Measurements from ENCODE around the gene KRT6C.

The KRT6C gene

DNA sequence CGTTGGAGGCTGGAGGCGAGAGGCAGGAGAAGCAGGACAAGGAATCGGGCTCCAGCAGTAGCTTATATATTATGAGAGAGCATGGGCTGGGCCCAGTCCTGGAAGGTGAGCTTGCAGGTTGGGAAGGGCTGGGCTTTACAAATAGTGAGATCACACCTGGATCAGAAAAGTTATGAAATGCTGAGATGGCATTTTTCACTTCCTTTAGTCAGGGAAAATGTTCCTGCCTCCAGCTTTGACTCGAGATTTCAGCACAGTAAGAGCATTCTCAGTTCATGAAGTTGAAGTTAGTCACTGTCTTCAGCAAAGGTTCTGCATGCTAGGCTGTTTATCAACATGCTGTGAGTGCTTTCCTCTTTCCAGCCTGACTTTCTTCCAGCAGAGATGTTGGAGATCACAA lies at the start of gene KRT6C:
Gene KRT6C, minus strand, starts transcription at position 38 of the 400 bp plus-strand sequence. CDS start 68 bp downstream, outside the sequence.
- H3K9ac ChIP-seq (ENCODE audit: low read length), result no peak within 1 kb of the TSS
- H3K27me3 ChIP-seq (ENCODE audit: control insufficient read depth, insufficient read depth, low read length), result no peaks in the 10 kb centered on the region
- H3K4me1 ChIP-seq (ENCODE audit: control insufficient read depth, insufficient read depth, low read length), result no peaks in the 10 kb centered on the region
- no peaks in the 10 kb centered on the region for H3K9me3 ChIP-seq (ENCODE audit: control insufficient read depth, low read length)
- no peak within 1 kb of the TSS for H3K4me3 ChIP-seq (ENCODE audit: low read length)
- H3K36me3 ChIP-seq (ENCODE audit: control insufficient read depth, insufficient read depth, low read length), result no peaks in the 10 kb centered on the region

DNA sequence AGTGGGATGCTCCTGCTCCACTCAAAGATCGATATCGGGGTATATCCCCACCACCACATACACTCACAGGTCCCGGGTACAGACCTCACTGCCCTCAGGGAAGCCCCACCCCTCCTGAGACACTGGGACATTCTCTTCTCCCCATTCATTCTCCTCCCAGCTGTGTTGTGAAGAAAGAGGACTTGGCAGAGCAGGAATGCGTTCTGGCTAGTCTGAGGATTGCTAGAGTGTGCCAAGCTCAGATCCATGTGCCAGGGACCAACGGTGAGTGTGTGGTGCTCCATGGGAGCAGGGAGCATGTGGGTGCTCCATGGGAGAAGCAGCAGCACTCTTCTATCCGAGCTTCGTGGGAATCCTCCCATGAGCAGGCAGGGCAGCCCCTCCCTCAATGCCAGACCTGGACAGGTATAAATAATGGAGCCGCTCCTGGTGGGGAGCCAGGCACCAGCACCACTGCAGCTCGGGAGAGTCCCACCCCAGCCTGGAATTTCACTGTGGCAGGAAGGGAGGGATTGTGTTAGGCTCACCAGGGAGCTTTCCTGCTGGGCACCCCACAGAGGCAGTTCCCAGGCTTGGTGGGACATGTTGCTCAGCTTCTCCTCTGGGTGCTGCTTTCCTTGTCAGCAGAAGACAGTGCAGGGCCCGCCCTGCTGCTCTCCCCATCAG lies 48.9 kb upstream of the KRT6C start:
- H3K36me3 ChIP-seq (ENCODE audit: control insufficient read depth, insufficient read depth, low read length), result no peaks in the 10 kb centered on the region
- no peaks in the 10 kb centered on the region for H3K9me3 ChIP-seq (ENCODE audit: control insufficient read depth, low read length)
- H3K27me3 ChIP-seq (ENCODE audit: control insufficient read depth, insufficient read depth, low read length), result peaks cover 14% of the 10 kb centered on the region
- H3K4me1 ChIP-seq (ENCODE audit: control insufficient read depth, insufficient read depth, low read length), result peaks cover 19% of the 10 kb centered on the region
- no peak overlapping the region for H3K9ac ChIP-seq (ENCODE audit: low read length)
- H3K4me3 ChIP-seq (ENCODE audit: low read length), result no peak overlapping the region

DNA sequence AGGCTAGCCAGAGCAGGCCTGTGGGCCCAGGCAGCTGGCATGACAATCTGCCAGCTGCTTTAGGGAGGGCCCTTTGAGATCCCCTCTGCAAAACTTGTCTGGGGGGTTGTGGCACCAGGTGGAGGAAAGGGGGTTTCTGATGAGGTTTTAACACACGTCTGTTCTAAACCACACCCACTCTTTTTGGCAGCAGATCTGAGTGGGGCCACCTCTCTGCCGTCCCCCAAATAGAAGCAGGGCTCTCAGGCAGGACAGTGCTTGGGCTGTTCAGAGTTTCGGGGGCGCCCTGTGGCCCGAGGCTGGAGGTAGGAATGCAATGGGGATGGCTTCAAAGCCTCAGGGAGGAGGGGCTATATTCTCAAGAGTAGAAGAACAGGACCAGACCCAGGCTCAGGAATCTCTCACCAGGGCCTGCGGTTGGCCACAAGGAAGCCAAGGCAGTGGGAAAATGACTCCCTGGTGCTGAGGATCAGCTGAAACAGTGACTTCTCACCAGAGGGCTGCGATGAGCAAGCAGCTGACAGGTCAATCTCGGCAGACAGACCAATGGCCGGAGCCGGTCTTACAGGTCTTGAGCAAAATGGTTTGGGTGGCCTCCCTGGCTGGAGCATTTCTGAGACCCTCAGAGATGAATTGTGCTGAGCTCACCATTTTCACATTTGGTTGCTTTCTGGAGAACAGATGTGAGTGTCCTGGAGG lies 48.1 kb upstream of the KRT6C start:
- Histone ChIP-seq H3K27me3 (ENCODE audit: control insufficient read depth, insufficient read depth, low read length) (peaks cover 14% of the 10 kb centered on the region), H3K4me1 (ENCODE audit: control insufficient read depth, insufficient read depth, low read length) (peaks cover 19% of the 10 kb centered on the region), H3K4me3 (ENCODE audit: low read length) (no peak overlapping the region), H3K9ac (ENCODE audit: low read length) (no peak overlapping the region), H3K9me3 (ENCODE audit: control insufficient read depth, low read length) (no peaks in the 10 kb centered on the region), H3K36me3 (ENCODE audit: control insufficient read depth, insufficient read depth, low read length) (no peaks in the 10 kb centered on the region)

DNA sequence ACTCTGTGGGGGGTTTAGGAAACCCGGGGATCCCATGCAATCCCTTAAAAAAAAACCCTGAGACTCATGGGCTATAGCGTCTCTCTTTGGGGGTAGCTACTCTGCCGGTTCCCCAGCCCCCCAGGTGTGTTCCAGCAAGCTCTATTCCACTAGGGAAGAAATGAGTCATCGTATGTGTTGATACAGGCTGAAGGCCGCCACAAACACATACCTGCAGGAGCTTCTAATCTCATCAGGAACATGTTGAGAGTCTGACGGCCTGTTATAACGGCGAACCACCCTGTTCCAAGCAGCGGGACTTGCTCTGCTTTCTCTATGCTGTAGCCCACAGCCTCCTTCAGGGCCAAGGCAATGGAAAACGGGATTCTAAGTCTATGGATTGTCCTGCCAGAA lies 47.6 kb upstream of the KRT6C start:
- Histone ChIP-seq H3K4me1 (ENCODE audit: control insufficient read depth, insufficient read depth, low read length) (peaks cover 19% of the 10 kb centered on the region), H3K27me3 (ENCODE audit: control insufficient read depth, insufficient read depth, low read length) (peaks cover 14% of the 10 kb centered on the region), H3K36me3 (ENCODE audit: control insufficient read depth, insufficient read depth, low read length) (no peaks in the 10 kb centered on the region), H3K4me3 (ENCODE audit: low read length) (no peak overlapping the region), H3K9ac (ENCODE audit: low read length) (no peak overlapping the region), H3K9me3 (ENCODE audit: control insufficient read depth, low read length) (no peaks in the 10 kb centered on the region)

DNA sequence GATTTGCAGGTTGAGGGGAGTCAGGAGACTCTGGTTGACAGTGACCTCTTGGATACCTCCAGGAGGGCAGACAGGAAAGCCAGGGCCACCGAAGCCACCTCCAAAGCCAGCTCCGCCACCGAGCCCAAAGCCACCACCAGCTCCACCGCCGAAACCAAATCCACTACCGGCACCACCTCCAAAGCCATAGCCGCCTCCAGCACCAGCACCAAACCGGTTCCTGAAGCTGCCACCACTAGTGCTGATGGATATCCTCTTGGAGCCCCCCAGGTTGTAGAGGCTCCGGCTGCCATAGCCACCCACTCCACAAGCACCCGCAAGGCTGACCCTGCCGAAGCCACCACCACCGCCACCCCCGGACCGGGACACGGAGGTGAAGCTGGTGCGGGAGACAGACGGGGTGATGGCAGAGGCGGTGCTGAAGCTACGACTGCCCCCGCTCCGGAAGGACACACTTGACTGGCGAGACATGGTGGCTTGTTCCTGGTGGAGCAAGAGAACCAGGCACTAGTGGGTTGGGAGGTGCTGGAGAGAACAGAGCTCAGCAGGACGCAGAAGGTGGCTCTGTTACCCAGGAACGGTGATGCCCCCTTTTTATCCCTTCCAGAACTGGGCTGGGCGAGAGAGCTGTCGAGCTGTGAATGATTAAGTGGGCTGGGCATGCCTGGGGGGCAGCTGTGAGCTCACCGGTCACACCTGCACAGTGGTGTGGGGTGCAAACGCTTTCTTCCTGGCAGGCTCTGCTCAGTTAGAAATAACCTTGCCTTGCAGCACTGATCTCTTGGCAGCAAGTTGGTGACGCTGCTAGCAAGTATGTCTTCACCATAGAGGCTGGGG lies 46.4 kb upstream of the KRT6C start, which contains the start of gene KRT5:
Gene KRT5, minus strand, starts transcription at position 569 of the 837 bp plus-strand sequence. Its CDS starts 98 bp downstream, at position 471.
- peaks cover 17% of the 10 kb centered on the region for H3K27me3 ChIP-seq (ENCODE audit: control insufficient read depth, insufficient read depth, low read length)
- no peak within 1 kb of the TSS for H3K4me3 ChIP-seq (ENCODE audit: low read length)
- no peaks in the 10 kb centered on the region for H3K9me3 ChIP-seq (ENCODE audit: control insufficient read depth, low read length)
- no peaks in the 10 kb centered on the region for H3K36me3 ChIP-seq (ENCODE audit: control insufficient read depth, insufficient read depth, low read length)
- peaks cover 19% of the 10 kb centered on the region for H3K4me1 ChIP-seq (ENCODE audit: control insufficient read depth, insufficient read depth, low read length)
- no peak within 1 kb of the TSS for H3K9ac ChIP-seq (ENCODE audit: low read length)

DNA sequence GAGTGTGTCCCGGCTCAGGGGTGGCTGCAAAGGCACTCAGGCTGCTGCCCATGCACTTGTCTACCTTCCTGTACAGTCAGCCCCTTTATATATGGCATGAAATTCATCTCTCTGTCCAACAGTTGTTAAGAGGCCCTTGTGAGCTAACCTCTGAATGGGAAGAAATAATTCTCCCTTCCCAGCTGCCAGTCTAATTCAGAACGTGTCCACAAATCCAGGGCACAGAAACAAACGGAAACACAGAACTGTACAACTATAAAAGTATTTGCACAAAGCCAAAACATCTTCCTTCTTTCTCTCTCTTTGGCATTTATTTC lies 45.7 kb upstream of the KRT6C start:
- Histone ChIP-seq H3K36me3 (ENCODE audit: control insufficient read depth, insufficient read depth, low read length) (no peaks in the 10 kb centered on the region), H3K27me3 (ENCODE audit: control insufficient read depth, insufficient read depth, low read length) (peaks cover 17% of the 10 kb centered on the region), H3K4me3 (ENCODE audit: low read length) (no peak overlapping the region), H3K9me3 (ENCODE audit: control insufficient read depth, low read length) (no peaks in the 10 kb centered on the region), H3K4me1 (ENCODE audit: control insufficient read depth, insufficient read depth, low read length) (peaks cover 19% of the 10 kb centered on the region), H3K9ac (ENCODE audit: low read length) (no peak overlapping the region)

DNA sequence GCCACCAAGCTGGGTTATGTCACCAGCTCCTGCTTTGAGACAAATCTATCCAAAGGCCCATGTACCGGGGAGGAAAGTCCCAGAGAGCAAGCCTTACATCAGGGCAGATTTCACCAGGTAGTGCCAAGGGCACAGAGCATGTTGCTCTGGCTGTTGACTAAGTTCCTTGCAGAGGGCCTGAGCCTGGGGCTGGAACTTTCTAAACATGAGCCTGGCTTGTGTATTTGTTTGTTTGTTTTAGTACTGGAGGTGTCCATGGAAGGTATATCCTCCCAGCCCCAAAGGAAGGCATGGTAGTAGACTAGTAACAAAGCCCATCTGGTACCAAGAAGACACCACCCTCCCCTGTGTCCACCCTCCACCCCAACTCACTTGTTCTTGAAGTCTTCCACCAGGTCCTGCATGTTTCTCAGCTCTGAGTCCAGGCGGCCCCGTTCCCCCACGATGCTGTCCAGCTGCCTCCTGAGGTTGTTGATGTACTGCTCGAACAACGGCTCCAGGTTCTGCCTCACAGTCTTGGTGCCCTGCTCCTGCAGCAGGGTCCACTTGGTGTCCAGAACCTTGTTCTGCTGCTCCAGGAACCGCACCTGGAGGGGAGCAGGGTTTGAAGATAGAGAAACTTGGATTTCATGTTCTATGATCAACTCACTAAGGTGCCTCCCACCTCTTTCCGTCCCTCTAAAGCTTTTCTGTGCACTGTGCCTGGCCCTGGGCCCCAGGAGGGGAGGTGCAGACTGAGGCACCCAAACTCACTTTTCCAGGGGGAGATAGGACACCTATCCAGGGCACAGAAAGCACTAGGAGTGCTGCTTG lies 45.2 kb upstream of the KRT6C start:
- Histone ChIP-seq H3K9me3 (ENCODE audit: control insufficient read depth, low read length) (no peaks in the 10 kb centered on the region), H3K4me3 (ENCODE audit: low read length) (no peak overlapping the region), H3K27me3 (ENCODE audit: control insufficient read depth, insufficient read depth, low read length) (peaks cover 17% of the 10 kb centered on the region), H3K9ac (ENCODE audit: low read length) (no peak overlapping the region), H3K36me3 (ENCODE audit: control insufficient read depth, insufficient read depth, low read length) (no peaks in the 10 kb centered on the region), H3K4me1 (ENCODE audit: control insufficient read depth, insufficient read depth, low read length) (peaks cover 19% of the 10 kb centered on the region)

DNA sequence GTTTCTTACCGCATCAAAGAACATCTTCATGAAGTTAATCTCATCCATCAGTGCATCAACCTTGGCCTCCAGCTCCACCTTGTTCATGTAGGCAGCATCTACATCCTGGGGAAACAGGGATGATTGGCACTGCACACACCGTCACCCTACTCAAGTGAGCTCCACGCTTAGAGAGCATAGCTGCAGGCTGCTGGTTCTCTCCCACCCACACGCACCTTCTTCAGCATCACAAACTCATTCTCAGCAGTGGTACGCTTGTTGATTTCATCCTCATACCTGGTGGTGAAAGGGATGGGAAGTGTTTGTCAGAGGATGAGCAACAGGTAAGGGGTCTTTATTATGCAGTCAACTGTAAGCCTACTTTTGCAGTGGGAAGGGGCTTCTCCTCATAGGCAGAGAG lies 44.3 kb upstream of the KRT6C start:
- Histone ChIP-seq H3K27me3 (ENCODE audit: control insufficient read depth, insufficient read depth, low read length) (peaks cover 17% of the 10 kb centered on the region), H3K4me1 (ENCODE audit: control insufficient read depth, insufficient read depth, low read length) (peaks cover 18% of the 10 kb centered on the region), H3K9me3 (ENCODE audit: control insufficient read depth, low read length) (no peaks in the 10 kb centered on the region), H3K9ac (ENCODE audit: low read length) (no peak overlapping the region), H3K36me3 (ENCODE audit: control insufficient read depth, insufficient read depth, low read length) (no peaks in the 10 kb centered on the region), H3K4me3 (ENCODE audit: low read length) (no peak overlapping the region)

DNA sequence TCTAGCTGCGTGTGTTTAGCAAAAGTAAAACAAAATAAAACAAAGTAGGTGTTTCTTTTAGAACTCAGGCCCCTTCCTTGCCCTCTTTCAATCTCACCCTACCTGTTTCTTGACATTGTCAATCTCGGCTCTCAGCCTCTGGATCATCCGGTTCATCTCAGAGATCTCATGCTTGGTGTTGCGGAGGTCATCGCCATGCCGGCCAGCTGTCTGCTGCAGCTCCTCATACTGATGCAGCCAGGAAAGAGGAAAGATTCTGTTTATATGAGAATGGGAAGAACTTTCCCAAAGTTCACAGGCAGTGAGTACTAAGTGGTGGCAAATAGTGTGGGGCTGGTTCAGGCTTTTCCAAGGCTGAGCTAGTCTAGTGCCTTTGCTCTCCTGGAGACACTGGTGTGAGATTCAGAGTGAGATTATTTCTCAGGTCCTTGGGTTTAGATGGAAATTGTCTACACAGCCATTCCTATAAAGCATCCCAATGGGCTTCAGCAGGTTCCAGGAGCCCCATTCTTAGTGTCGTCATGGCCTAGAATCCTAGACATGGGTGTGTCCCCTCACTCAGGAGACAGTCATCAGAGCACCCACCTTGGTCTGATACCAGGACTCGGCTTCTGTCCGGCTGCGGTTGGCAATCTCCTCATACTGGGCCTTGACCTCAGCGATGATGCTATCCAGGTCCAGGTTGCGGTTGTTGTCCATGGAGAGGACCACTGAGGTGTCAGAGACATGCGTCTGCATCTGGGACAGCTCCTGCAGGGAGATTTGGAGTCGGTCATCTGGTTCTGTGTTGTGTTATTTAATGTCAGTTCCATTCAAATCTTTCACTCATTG lies 43.6 kb upstream of the KRT6C start:
- H3K4me3 ChIP-seq (ENCODE audit: low read length), result no peak overlapping the region
- H3K9ac ChIP-seq (ENCODE audit: low read length), result no peak overlapping the region
- peaks cover 12% of the 10 kb centered on the region for H3K27me3 ChIP-seq (ENCODE audit: control insufficient read depth, insufficient read depth, low read length)
- no peaks in the 10 kb centered on the region for H3K9me3 ChIP-seq (ENCODE audit: control insufficient read depth, low read length)
- no peaks in the 10 kb centered on the region for H3K36me3 ChIP-seq (ENCODE audit: control insufficient read depth, insufficient read depth, low read length)
- H3K4me1 ChIP-seq (ENCODE audit: control insufficient read depth, insufficient read depth, low read length), result peaks cover 11% of the 10 kb centered on the region

DNA sequence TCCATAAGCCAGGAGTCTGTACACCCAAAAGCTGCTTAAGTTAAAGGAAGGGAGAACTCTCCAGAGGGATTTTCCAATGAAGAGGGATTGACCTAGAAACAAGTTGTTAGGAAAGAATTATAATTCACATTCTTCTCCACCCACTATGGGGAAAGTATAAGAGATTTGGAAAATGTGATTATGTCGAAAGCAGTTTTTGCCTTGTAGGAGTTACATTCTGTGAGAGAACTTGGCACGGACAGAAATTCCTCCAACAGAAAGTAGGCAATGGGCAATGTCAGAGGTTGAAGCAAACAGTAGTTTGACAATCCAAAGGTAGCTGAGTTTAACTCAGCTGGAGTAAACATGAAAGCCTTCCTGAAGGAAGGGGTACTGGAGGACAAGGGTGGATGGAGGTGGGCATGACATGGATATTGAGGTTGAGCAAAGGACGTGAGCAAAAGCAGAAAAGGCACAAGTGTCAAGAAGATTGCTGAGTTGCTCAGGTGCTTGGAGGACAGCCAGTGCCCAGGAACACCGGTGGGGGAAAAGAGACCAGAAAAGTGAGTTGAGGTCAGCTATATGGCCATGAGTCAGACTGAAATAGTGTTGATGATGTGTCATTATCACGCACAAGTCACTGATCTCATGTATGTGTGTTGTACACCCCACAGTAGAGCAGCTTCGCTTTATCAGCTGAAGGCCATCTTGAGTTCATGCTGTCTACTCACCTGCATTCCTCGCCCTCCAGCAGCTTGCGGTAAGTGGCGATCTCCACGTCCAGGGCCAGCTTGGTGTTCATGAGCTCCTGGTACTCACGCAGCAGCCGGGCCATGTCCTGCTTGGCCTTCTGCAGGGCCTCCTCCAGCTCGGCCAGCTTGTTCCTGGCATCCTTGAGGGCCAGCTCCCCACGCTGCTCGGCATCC lies 42.6 kb upstream of the KRT6C start:
- H3K9ac ChIP-seq (ENCODE audit: low read length), result no peak overlapping the region

More for the DNA sequence above, 42.6 kb upstream of the KRT6C start:
- Histone ChIP-seq H3K36me3 (ENCODE audit: control insufficient read depth, insufficient read depth, low read length) (no peaks in the 10 kb centered on the region), H3K27me3 (ENCODE audit: control insufficient read depth, insufficient read depth, low read length) (peaks cover 3% of the 10 kb centered on the region), H3K9me3 (ENCODE audit: control insufficient read depth, low read length) (no peaks in the 10 kb centered on the region), H3K4me1 (ENCODE audit: control insufficient read depth, insufficient read depth, low read length) (peaks cover 3% of the 10 kb centered on the region), H3K4me3 (ENCODE audit: low read length) (no peak overlapping the region)

All from mucosa of stomach (tissue), 1 donor.